HK-2 (cell line): ENCODE results near the gene KHNYN.
"Not testable (repeated sequence)": the region's sequence is repeated elsewhere in the genome, so short reads cannot be mapped to it uniquely, and the experiment has no call there.

Experiments used
- DNase-seq: peaks from one replicate; pipeline ENCODE4 v3.0.0-alpha.2; 2018; ENCODE audit not compliant: unreplicated experiment

KHNYN gene

DNA sequence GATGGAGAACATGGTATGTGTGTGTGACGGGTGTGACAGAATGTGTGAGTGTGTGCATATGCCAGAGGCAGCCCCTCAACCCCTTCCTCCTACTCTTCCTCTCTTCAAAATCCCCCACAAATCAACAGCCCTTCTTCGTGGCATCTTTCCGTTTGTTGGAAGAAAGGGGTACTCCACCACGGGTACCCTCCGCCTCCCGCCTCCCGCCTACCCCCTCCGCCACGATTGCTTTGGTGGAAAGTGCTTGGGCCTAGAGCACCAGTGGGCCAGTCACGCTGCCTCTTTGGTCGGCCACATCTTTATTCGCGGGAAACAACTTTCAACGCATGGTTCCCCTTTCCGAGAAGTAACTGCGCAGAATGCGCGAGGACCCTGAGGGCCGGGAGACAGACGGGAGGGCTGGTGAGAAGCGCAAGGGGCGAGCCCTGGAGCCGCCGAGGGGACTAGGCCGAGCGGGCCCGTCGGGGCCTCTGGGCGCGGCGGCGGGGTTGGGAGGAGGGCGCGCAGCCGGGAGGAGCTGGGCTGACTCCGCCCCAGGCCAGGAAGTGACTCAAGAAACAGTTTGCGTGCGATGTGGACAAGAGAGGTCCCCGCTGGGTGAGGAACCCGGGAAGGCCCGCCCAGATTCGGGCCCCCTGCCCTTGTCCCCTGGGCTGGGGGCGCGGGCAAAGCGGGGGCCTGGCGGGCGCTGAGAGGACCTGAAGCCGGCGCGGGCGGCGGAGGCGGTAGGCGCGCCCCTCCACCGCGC is at the start of gene KHNYN, which contains the start of gene CBLN3:
KHNYN (plus strand) TSS at position 560 of the 748 bp plus-strand sequence. CDS start 777 bp downstream, outside the sequence.
CBLN3 (minus strand) TSS at position 274 of the 748 bp plus-strand sequence. CDS start 614 bp downstream, outside the sequence.
- DNase-seq = peak; percentile 86

DNA sequence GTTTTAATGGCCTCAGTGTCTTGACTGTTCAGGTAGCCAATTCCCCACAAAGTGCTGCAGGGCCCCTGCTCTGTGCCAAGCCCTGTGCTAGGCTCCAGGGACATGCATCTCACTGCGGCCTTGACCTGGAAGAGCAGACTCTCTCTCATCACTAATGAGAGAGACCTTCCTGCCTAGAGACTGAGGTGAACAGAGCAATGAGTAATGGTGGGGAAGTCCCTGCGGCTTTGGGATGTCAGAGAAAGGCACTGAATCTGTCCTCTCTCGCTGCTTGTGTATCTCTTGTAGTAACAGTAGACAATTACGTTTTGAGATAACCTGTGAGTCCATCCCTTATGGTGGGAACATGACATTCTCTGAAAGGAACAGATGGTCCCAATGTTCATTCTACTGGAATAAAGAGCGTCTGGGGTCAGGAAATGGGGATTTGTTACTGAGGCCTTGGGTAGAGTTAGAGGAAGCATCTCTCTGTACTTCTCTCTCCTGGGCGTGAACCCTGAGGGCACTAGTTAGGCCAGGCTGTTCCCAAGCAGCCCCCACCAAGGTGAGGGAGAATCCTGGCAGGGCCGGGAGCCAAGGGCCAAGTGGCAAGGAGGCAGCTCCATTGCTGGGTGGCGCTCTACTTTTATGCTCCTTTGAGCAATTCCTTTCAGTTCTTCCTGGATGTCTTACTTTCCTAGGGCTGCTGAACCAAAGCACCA is 48.2 kb upstream of the KHNYN start:
- DNase-seq = no peak

DNA sequence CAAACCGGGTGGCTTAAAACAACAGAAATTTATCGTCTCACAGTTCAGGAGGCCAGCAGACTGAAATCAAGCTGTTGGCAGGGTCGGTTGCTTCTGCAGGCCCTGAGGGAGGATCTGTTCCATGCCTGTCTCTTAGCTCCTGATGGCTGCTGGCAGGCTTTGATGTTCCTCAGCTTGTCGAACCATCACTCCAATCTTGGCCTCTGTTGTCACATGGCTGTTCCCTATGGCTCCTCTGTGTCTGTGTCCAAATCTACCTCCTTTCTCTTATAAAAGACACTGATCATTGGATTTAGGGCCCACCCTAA is 47.7 kb upstream of the KHNYN start:
- DNase-seq = no peak

DNA sequence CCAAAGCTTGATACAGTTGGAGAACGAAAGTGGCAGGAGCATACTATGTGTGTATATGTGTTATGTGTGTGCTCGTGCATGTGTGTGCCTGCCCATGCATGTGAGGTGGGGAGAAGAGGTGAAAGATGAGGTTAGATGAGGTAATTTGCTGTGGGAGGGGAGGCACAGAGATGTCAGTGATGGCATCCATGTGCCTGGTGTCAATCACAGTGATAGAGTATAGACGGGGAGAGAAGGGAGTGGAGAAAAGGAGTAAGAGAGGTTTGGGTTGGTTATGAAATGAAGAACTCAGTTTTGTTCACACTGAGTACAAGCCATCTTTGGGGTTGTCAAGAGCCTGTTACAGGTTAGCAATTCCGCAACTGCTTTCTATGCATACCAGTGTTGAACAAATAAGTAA is 45.6 kb upstream of the KHNYN start:
- no peak for DNase-seq

DNA sequence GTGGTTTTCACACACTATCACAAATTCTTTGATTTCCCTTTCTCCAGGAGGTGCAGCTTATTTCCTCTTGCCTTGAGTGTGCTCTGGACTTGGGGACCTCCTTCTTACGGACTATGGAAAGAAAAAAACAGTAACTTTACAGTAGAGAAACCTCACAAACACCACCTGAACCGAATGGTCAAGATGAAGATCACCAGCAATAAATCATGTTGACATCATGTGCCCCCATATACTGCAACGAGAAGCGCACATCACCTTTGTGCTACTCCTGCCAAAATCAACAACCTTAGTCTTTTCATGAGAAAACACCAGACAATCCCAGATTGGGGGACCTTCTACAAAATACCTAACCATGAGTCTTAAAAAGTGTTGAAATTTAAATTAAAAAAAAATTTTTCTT is 44.2 kb upstream of the KHNYN start:
- no peak for DNase-seq

DNA sequence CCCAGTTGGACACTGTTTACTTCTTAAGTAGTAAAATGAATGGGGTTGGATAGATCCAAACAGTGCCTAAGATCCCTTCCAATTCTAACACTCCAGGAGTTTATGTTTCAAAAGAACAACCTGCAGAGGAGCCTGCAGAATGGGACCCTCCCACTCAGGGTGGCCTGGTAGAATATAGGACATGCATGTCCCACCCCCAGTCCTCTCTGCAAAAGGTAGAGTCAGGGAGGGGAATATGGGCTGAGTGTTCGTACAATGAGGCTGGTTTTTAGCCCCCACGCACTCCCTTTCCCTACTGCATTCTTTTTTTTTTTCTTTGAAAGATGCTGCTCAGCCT is 42.8 kb upstream of the KHNYN start:
- no peak for DNase-seq

DNA sequence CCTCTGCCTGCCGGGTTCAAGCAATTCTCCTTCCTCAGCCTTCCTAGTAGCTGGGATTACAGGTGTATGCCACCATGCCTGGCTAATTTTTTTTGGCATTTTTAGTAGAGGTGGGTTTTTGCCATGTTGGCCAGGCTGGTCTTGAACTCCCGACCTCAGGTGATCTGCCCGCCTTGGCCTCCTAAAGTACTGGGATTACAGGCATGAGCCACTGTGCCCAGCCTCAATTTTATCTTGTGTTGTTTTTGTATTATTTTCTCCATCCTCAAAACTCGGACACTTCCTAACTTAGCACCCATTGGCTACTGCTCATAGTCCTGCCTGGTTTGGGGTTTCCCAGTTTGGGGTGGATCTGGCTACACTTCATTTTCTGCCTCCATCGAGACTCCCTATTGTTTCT is 42.2 kb upstream of the KHNYN start:
- DNase-seq = not testable (repeated sequence)

DNA sequence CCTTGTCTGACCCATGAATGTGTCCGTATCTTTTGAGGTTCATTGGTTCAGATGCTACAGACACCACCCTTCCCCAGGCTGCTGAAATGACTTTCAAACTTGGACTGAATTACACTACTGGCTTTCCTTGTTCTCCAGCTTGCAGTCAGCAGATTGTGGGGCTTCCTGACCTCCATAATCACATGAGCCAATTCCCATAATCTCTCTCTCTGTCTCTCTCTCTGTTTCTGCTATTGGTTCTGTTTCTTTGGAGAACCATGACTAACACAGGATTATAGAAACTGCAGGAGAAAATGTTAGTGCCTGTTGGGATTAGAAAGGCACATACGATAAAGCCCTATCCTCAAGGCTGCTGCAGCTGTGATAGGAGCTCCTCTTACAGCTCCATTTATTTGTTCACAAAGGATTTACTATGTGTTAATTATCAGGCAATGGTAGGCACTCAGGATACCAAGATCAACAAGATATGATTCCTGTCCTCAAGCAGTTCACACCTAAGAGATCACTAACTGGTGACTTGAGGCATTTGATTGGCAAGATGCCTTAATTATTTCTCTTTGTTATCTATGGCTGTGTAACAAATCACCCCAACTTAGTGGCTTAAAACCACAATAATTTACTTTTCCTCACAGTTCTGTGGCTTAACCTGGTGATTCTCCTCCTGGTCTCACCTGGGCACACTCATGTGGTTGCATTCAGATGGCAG is 41.1 kb upstream of the KHNYN start:
- no peak for DNase-seq

DNA sequence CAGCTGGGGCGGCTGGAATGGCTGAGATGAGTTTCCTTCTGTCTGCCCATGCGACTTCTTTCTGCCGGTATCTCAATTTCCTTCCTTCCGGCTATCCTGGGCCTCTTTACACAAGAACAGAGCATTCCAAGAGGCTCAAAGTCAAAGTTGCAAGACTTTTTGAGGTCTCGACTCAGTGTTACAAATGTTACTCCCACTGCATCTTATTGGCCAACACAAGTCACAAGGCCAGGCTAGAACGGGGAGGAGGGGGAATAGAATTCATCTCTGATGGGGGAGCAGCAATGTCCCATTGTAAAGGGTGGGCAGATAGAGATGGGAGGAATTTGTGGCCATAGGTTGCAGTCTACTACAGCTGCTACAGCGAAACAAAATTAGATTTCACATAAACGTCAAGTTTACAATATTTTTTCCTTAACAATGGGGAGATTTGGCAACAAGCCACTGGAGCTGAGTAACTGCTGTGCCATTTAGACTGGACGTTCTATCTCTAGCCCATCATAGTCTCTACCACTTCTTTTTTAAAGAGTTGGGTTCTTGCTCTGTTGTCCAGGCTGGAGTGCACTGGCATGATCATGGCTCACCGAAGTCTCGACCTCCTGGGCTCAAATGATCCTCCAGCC is 40.4 kb upstream of the KHNYN start:
- no peak for DNase-seq

DNA sequence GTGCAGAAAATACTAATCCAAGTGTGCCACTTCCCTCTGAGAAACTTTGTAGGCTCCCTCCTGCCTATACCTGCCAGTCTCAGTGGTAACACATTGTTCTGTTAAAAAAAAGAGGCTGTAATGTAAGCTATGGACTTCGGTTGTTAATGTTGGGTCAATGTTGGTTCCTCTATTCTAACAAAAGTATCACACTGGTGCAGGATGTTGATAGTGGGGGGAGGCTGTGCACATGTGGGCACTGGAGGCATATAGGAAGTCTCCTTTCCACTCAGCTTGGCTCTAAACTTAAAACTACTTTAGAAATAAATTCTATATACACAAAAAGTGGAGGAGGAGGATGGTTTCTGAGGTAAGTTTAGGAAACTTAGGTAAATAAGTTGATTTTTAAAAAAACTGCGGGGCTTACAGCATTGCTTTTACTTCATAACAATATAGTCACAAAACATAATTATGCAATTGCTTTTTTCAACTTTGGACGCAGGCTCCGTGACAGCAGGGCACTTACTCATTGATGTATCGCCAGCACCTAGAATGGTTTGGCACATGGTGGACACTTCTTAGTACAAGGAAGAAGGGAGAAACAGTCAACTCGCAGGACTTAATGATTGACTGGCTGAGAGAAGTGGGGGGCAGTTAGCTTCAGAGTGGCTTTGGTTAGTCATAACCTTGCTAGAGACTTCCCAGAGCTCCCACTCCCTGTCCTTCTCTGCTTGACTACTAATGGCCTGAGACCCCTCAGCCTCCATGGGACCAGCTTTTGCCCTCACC is 38.9 kb upstream of the KHNYN start:
- DNase-seq = no peak

DNA sequence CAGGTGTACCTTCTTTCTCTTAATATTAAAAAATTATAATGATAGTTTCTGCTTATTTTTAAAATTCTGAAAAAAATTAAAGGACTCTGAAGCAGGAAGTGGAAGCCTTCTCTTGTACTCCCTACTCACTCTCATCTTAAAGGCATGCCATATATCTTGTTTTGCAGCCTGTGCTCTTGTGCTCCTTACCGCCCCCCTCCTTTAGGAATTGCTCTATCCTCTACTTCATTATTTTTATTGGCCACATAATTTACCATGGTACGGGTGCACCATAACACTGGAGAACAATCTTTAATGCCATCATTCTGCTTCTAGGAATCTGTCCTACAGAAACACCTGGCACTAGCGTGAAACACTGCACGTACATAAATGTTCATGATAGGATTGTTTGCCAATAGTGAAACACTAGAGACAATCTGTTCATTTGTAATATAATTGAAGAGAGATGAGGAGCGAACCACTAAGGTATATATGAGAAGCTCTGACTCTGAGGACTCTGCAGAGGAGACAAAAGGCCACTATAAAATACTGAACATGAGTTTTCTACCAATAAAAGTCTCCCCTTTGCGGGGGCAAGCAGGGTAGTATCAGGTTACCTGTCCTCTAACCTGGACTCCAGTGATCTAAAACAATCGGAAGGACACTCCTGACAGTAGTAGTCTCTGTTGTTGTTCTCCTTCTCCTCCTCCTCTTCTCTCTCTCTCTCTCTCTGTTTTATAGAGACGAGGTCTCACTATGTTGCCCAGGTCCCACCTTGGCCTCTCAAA is 37.2 kb upstream of the KHNYN start:
- no peak for DNase-seq

DNA sequence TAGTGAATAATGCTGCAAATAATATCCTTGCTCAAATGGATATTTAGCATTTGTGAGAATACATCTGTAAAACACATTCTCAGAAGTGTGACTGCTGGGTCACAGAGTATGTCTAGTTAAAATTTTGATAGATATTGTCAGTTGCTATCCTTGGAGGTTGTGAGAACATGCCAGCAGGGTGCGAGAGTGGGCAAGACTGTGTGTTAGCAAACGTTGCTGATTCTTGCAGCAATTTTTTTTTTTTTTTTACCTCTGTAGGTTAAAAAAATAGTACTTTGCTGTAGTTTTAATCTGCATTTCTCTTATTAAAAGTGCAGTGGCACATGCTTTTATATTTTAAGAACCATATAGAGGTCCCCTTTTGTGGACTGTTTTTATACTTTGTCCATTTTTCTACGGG is 35.5 kb upstream of the KHNYN start:
- DNase-seq = no peak

DNA sequence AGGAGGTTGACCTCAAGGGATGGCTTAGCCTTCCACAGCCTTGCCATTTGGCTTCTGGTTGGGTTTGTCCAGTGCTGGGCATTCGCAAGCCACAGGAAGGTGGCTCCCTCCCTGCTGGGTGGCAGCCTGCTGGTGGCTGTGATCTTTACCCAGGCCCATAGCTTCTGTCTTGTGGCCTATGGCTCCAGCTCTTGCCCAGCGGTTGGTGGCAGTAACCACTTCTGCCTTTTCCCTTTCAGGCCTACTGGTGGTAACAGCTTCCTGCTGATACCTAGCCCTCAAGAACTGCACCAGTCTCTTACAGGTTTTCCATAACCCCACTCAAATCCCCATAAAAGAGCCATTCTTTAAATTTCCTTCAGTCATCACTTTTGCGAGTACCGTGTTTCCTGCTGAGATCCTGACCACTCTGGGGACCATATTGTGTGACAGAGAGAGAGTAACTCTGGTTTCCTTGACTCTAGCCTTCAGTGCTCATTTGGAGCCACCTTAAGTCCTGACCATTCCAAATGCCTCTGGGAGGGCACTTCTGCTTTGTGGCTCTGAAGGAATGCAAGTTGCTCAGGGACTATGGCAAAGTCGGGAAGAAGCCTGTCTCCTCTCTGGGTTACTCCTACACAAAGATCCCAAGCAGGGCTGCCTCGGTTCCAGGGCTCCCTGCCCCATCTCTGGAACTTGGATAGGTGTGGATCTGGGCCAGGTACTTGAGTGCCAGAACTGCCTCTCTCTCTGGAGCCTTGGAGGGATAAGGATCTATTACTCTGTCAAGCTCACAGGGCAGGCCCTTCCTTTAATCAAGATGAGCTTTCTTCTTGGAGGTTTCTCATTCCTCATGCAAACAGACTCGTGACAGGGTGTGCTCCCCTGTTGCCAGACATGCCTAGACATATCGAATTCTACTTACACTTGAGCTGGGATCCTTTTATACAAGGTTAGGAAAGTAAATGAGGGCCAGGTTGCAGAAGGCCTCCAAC is 33.9 kb upstream of the KHNYN start:
- DNase-seq = no peak

DNA sequence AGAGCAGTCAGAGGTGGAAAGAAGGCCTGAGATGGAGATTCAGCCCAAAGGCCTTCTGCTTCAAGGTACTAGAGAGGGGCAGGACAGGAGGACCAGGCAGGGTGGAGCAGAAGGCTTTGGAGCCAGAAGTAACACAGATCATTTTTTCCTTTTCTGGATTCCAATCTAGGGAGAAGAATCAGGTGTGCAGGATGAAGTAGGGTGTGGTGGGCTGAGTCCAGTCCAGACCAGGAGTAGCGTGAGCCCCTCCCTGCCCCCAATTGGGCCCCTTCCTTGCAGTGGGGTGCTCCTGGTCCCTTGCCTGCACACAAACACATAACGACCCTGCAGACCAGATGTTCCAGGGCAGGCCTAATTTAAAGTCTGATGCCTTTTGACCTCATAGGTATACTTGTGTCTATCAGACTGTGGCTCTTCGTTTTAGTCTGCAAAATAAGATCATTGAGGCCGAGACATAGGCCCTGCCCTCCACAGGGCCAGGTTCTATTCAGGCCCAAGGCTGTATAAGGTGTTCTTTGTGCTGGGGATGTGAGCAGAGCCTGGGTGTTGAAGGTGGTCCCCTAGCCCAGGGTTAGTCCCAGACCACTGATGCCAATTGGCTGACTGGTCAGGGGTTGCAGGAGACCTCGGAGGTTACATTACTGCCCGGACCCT is 32.0 kb upstream of the KHNYN start:
- DNase-seq = no peak

DNA sequence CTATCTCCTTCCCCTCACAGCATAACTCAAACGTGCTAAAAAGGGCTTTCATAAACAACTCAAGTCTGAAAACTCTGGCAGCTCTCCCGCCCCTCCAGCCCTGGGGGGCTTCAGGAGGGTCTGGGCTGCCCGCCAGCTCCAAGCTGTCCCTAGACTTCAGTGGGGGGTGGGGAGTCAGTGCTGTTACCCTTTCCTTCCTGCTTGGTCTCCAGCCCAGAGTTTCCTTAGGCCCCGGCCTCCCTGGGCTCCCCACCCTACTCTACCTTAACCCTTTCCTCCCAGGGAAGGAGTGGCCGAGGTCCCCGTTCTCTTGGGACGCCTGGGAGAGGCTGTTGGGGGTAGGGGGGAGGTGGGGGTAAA is 31.5 kb upstream of the KHNYN start:
- DNase-seq = no peak

DNA sequence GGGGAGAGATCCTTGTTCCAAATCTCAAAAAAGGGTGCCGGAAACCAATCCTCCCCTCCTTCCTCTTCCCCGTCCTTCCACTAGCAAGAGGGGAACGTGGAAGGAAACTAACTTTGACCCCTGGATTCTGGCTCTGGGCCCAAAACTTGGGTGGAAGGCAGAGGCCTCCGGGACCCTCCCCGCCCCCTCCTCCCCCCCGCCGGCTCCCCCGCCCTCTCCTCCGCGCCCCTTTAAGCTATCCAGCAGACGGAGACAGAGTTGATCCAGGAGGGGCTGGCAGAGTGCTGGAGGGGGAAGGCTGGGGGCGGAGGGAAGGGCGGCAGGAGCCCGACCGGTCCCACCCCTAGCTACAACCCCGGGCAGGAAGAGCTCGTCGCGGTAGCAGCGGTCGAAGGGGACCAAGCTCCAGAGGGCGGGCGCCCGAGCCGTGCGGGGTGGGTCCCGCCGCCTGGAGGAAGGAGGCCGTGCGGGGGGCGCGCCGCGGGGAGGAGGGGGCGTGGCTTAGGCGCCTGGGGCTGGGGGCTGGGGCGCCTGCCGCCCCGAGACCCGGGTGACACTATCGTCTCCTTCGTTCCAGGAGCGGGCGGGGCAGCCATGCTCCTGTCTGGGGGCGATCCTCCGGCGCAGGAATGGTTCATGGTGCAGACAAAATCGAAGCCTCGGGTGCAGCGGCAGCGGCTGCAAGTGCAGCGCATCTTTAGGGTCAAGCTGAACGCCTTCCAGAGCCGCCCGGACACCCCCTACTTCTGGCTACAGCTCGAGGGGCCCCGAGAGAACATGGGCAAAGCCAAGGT is 30.9 kb upstream of the KHNYN start, which contains the start of gene NYNRIN:
NYNRIN (plus strand) TSS at position 351 of the 794 bp plus-strand sequence; CDS start at position 595, 244 bp downstream.
- no peak for DNase-seq

DNA sequence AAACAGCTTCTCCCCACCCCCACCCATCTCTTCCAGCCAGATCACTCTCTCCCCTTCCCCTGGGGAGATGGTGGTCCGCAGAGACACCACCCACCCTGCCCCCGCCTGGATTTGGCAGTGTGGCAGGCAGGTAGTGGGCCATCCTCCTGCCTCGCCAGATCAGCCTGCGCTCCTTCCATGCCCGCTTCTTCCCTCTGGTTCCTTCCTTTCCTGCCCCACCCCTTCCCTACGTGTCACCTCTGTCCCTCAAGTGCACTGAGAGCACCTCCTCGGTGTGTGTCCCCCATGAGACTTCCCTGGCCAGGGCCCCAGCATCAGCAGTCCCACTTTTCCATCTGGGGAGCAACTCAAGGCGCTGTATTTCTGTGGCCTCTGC is 30.3 kb upstream of the KHNYN start:
- no peak for DNase-seq

DNA sequence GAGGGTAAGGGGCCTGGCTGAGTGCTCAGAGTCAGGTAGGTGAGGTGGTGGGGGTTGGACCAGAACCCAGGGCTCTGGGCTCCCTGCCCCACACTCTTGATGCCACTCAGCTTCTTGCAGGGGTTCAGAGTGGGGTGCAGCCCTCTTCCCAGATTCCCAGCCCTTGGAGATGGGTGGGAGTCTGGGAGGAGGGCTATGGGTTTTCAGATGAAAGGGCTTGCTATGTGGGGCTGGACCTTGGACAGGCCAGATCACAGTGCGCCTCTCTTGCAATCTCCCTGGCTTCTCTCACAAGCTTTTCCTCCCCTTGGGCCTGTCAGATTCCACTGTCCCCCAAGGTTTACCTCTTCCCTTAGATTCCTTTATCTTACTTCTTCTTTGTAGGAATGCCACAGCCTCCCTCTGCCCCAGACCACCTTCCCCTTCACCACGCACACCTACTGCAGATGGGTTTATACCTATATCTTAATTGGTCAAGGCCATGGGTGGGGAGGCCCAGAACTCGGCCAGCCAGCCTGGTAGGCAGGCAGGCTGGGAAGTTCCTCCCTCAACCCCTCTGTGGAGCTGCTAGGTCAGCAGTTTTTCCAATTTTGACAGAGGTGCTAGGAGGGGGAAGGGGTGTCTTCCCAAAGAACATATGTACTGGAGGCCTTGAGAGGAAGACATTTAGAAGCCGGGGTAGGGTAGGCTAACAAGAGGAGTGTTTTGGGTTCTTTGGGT is 29.6 kb upstream of the KHNYN start:
- DNase-seq = no peak
